ENCODE results near the gene TMEM131L.
"Not testable (repeated sequence)": the region's sequence is repeated elsewhere in the genome, so short reads cannot be mapped to it uniquely, and the experiment has no call there.

TMEM131L gene

GRCh38 chr4:153528705-153529485 is 62.7 kb downstream of the TMEM131L start:
- DNase-seq = no peak

- no peak for DNase-seq
Measured at GRCh38 chr4:153529646-153530045, 63.5 kb downstream of the TMEM131L start.

GRCh38 chr4:153530284-153530999 is 64.3 kb downstream of the TMEM131L start:
- peak in 1 of 2 donors; percentile 37 for DNase-seq

- no peak for DNase-seq
Measured at GRCh38 chr4:153531000-153531358, 64.8 kb downstream of the TMEM131L start.

- DNase-seq = no peak
Measured at GRCh38 chr4:153531976-153532626, 65.9 kb downstream of the TMEM131L start.

GRCh38 chr4:153532636-153533035 is 66.5 kb downstream of the TMEM131L start:
- no peak for DNase-seq

GRCh38 chr4:153533387-153533786 is 67.2 kb downstream of the TMEM131L start:
- no peak for DNase-seq

- DNase-seq = no peak
Measured at GRCh38 chr4:153534792-153535629, 68.9 kb downstream of the TMEM131L start.

GRCh38 chr4:153535772-153536513 is 69.8 kb downstream of the TMEM131L start:
- no peak for DNase-seq

GRCh38 chr4:153537493-153537960 is 71.4 kb downstream of the TMEM131L start:
- no peak for DNase-seq

GRCh38 chr4:153538487-153539357 is 72.6 kb downstream of the TMEM131L start:
- DNase-seq = no peak

- no peak for DNase-seq
Measured at GRCh38 chr4:153539422-153539821, 73.3 kb downstream of the TMEM131L start.

- DNase-seq = peak in 1 of 2 donors; percentile 43
Measured at GRCh38 chr4:153541456-153542096, 75.4 kb downstream of the TMEM131L start.

- no peak for DNase-seq
Measured at GRCh38 chr4:153542131-153542530, 76.0 kb downstream of the TMEM131L start.

- DNase-seq = no peak
Measured at GRCh38 chr4:153542834-153543233, 76.7 kb downstream of the TMEM131L start.

GRCh38 chr4:153543351-153543750 is 77.2 kb downstream of the TMEM131L start:
- no peak for DNase-seq

- no peak for DNase-seq
Measured at GRCh38 chr4:153545822-153546221, 79.7 kb downstream of the TMEM131L start.

- DNase-seq = no peak
Measured at GRCh38 chr4:153546280-153546679, 80.1 kb downstream of the TMEM131L start.

- DNase-seq = no peak
Measured at GRCh38 chr4:153547520-153547919, 81.4 kb downstream of the TMEM131L start.

- not testable (repeated sequence) for DNase-seq
Measured at GRCh38 chr4:153548907-153549306, 82.7 kb downstream of the TMEM131L start.
